OCI-LY3 (cell line): Measurements from ENCODE around the gene AGPAT1.

Experiments used
- H2AFZ ChIP-seq: fragments of 200-600, 300-600 bp; shearing (Covaris generic); 2 replicates; pipeline ENCODE4 v1.6.0; 2014; ENCODE audit warnings: antibody characterized with exemption, low read depth, low read length
- H3K27ac ChIP-seq: fragments of 200-600, 300-600 bp; sonication (generic); 2 replicates; pipeline ENCODE4 v1.5.1; 2014; ENCODE audit warnings: mild to moderate bottlenecking, low read length, moderate library complexity, mixed read lengths
- H3K27me3 ChIP-seq: fragments of 200-600, 300-600 bp; sonication (generic); 2 replicates; pipeline ENCODE4 v1.6.1; 2014; ENCODE audit warnings: low read depth, low read length, mixed read lengths
- H3K36me3 ChIP-seq: fragments of 200-600, 300-600 bp; sonication (generic); replicated peaks from 2 replicates; pipeline ENCODE3; 2014; ENCODE audit warnings: low read depth, low read length, mixed read lengths
- H3K4me1 ChIP-seq: fragments of 300-600, 200-600 bp; sonication (generic); 2 replicates; pipeline ENCODE4 v1.6.1; 2014; ENCODE audit warnings: low read length, mixed read lengths
- H3K4me2 ChIP-seq: fragments of 200-600, 300-600 bp; sonication (generic); 2 replicates; pipeline ENCODE4 v1.6.1; 2014; ENCODE audit warnings: low read length, mixed read lengths
- H3K4me3 ChIP-seq: fragments of 300-600, 200-600 bp; sonication (generic); 2 replicates; pipeline ENCODE4 v1.5.1; 2014; ENCODE audit warnings: antibody characterized with exemption, mild to moderate bottlenecking, low read length, moderate library complexity
- H3K79me2 ChIP-seq: fragments of 300-600, 200-600 bp; shearing (Covaris generic); 2 replicates; pipeline ENCODE4 v1.6.1; 2014; ENCODE audit warnings: mild to moderate bottlenecking, low read length, mixed read lengths
- H3K9ac ChIP-seq: fragments of 300-600, 200-600 bp; shearing (Covaris generic); 2 replicates; pipeline ENCODE4 v1.6.0; 2014; ENCODE audit warnings: mild to moderate bottlenecking, low read length, moderate library complexity
- H3K9me3 ChIP-seq: fragments of 200-600, 300-600 bp; shearing (Covaris generic); 2 replicates; pipeline ENCODE4 v1.6.1; 2014; ENCODE audit warnings: low read length, mixed read lengths; ENCODE audit not compliant: insufficient read depth
- H4K20me1 ChIP-seq: fragments of 200-600, 300-600 bp; sonication (generic); 2 replicates; pipeline ENCODE4 v1.6.1; 2016; ENCODE audit warnings: low read length, mixed read lengths; ENCODE audit not compliant: insufficient read depth
- CTCF ChIP-seq: fragments of 200-600, 300-600 bp; sonication (generic); IDR thresholded peaks from 2 replicates; pipeline ENCODE4 v1.5.1; 2014; ENCODE audit warnings: antibody characterized with exemption, low read length, low read depth
- EZH2phosphoT487 ChIP-seq: fragments of 200-600 bp; shearing (Covaris generic); IDR thresholded peaks from 2 replicates; pipeline ENCODE4 v1.6.1; 2018; ENCODE audit warnings: antibody characterized with exemption, mixed run types, low read depth

Gene AGPAT1

GRCh38 chr6:32222333-32223230 lies 46.7 kb upstream of the AGPAT1 start:
- H3K4me3 ChIP-seq: peak overlapping the region; percentile 74
- peak overlapping the region; percentile 89 for H3K27ac ChIP-seq
- no peak overlapping the region for H2AFZ ChIP-seq
- H3K4me2 ChIP-seq: peak overlapping the region; percentile 82
- H3K4me1 ChIP-seq: peaks cover 65% of the 10 kb centered on the region
- H4K20me1 ChIP-seq: no peaks in the 10 kb centered on the region
- peaks cover 2% of the 10 kb centered on the region for H3K36me3 ChIP-seq
- no peaks in the 10 kb centered on the region for H3K79me2 ChIP-seq
- no peaks in the 10 kb centered on the region for H3K27me3 ChIP-seq
- no peaks in the 10 kb centered on the region for H3K9me3 ChIP-seq
- TF ChIP-seq CTCF: no peak
- no peak for TF ChIP-seq EZH2phosphoT487
- H3K9ac ChIP-seq: peak overlapping the region; percentile 72

GRCh38 chr6:32220021-32220420 lies 44.1 kb upstream of the AGPAT1 start:
- H3K4me1 ChIP-seq: peaks cover 39% of the 10 kb centered on the region
- no peak overlapping the region for H3K4me3 ChIP-seq
- H3K9ac ChIP-seq: no peak overlapping the region
- no peak overlapping the region for H3K27ac ChIP-seq
- H3K79me2 ChIP-seq: no peaks in the 10 kb centered on the region
- H3K9me3 ChIP-seq: no peaks in the 10 kb centered on the region
- TF ChIP-seq EZH2phosphoT487: no peak
- no peak for TF ChIP-seq CTCF
- H3K4me2 ChIP-seq: no peak overlapping the region
- H3K36me3 ChIP-seq: peaks cover 2% of the 10 kb centered on the region
- H4K20me1 ChIP-seq: no peaks in the 10 kb centered on the region
- no peak overlapping the region for H2AFZ ChIP-seq
- H3K27me3 ChIP-seq: no peaks in the 10 kb centered on the region

DNA sequence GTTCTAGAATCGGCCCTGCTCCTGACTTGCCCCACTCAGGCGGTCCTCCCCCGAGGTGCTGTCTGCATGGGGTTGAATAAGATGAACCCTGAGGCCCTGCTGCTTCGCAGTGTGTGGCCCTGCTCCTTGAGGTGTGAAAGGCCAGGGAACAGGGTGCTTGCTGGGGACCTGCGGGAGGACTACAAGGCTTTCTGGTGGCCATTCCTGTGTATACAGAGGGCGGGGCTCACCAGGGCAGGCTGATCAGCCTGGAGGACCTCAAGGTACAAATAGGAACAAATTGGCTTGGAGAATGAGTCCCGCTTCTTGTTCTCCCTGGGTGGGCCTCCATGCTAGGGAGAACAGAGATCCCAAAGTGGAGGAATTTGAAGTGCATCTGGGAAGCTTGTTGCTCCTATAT lies 42.3 kb upstream of the AGPAT1 start:
- Histone ChIP-seq H3K4me1 (peaks cover 22% of the 10 kb centered on the region), H2AFZ (no peak overlapping the region)

More for the DNA sequence above, 42.3 kb upstream of the AGPAT1 start:
- H3K79me2 ChIP-seq: no peaks in the 10 kb centered on the region
- H3K36me3 ChIP-seq: peaks cover 2% of the 10 kb centered on the region
- H3K27ac ChIP-seq: no peak overlapping the region
- H3K4me3 ChIP-seq: no peak overlapping the region
- no peaks in the 10 kb centered on the region for H3K27me3 ChIP-seq
- H3K9ac ChIP-seq: no peak overlapping the region
- H4K20me1 ChIP-seq: no peaks in the 10 kb centered on the region
- no peak overlapping the region for H3K4me2 ChIP-seq
- no peaks in the 10 kb centered on the region for H3K9me3 ChIP-seq
- TF ChIP-seq CTCF: no peak
- no peak for TF ChIP-seq EZH2phosphoT487
